ENCODE measurements around the gene IGFL3.

Gene IGFL3

GRCh38 chr19:46076031-46076880 is 48.2 kb downstream of the IGFL3 start:
- no peak for DNase-seq

- no peak for DNase-seq
Observed at GRCh38 chr19:46073268-46073922, 51.1 kb downstream of the IGFL3 start.
